Measurements from ENCODE around the gene THOP1. TPM values are rescaled to one million over a fixed set of nuclear protein-coding genes. Genes with fewer than 3 reads are reported as not detected.

THOP1 gene
- total RNA-seq, 4 donors from 2014 or later: 10.4 to 23.2 (median 21.5) TPM

DNA sequence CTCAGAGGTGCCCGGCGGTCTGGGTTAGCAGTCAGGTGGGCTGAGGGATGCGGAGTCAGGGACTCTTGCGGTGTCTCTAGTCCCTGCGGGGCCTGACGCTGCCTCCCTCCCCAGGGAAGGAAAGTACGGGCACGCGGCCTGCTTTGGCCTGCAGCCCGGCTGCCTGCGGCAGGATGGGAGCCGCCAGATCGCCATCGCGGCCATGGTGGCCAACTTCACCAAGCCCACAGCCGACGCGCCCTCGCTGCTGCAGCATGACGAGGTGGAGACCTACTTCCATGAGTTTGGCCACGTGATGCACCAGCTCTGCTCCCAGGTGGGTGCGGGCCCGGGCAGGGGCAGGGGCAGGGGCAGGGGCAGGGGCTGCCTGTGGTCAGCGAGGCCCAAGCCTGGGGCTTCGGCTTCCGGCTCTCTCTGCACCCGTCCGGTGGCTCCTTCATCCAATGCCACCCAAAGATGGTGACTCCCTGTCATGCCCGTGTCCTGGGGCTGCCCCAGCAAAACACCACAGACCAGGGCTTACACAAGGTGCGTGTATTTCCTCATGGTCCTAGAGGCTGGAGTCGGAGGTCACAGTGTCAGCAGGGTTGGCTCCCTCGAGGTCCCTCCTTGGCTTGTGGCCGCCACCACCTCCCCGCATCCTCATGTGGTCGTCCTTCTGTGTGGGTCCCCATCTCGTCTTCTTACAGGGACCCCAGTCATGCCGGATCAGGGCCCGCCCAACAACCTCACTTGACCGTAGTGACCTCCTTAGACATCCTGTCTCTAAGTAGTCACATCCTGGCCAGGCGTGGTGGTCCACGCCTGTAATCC lies 23.0 kb downstream of the THOP1 start:
- TF ChIP-seq, protein P1, sequence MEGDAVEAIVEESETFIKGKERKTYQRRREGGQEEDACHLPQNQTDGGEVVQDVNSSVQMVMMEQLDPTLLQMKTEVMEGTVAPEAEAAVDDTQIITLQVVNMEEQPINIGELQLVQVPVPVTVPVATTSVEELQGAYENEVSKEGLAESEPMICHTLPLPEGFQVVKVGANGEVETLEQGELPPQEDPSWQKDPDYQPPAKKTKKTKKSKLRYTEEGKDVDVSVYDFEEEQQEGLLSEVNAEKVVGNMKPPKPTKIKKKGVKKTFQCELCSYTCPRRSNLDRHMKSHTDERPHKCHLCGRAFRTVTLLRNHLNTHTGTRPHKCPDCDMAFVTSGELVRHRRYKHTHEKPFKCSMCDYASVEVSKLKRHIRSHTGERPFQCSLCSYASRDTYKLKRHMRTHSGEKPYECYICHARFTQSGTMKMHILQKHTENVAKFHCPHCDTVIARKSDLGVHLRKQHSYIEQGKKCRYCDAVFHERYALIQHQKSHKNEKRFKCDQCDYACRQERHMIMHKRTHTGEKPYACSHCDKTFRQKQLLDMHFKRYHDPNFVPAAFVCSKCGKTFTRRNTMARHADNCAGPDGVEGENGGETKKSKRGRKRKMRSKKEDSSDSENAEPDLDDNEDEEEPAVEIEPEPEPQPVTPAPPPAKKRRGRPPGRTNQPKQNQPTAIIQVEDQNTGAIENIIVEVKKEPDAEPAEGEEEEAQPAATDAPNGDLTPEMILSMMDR (IDR thresholded peaks at IDR 0.05; ENCODE audit: low read depth): no peak

- TF ChIP-seq, protein P1 (IDR thresholded peaks at IDR 0.05; ENCODE audit: low read depth): no peak
Observed at GRCh38 chr19:2809387-2810140, 24.3 kb downstream of the THOP1 start.

GRCh38 chr19:2810141-2811091 lies 25.1 kb downstream of the THOP1 start:
- TF ChIP-seq, protein P1 (IDR thresholded peaks at IDR 0.05; ENCODE audit: low read depth): no peak

GRCh38 chr19:2811221-2811722 lies 26.0 kb downstream of the THOP1 start:
- TF ChIP-seq, protein P1 (IDR thresholded peaks at IDR 0.05; ENCODE audit: low read depth): no peak

DNA sequence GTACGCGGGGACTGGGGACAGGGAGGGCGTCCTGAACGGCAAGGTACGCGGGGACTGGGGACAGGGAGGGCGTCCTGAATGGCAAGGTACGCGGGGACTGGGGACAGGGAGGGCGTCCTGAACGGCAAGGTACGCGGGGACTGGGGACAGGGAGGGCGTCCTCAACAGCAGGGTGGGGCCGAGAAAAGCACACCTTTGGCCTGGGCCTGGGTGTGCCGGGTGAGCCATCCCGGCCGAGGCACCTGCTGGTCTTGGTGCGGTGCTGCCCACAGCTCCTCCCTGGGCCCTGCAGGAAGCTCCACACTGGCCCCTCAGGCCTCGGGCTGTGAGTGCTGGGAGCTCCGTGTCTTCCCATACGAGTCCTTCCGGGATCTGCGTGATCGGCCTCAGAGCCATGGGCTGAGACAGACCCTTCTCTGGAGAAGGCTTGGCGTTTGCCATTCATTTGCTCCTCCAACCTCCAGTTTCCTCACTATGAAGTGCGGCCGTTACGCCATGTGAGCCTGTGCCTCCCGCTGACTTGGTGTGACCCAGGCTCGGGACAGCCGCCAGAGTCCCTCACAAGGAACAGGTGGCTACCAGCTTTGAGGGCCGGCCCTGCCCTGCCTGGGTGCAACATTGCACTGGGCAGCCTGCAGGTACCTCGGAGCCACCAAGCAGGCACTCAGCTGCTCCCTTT lies 26.6 kb downstream of the THOP1 start:
- TF ChIP-seq, protein P1 (IDR thresholded peaks at IDR 0.05; ENCODE audit: low read depth): no peak

GRCh38 chr19:2812414-2813234 lies 27.3 kb downstream of the THOP1 start:
- TF ChIP-seq, protein P1 (IDR thresholded peaks at IDR 0.05; ENCODE audit: low read depth): no peak

Data from subcutaneous adipose tissue (tissue), 4 donors.